ENCODE results near the gene PLD1. TPM values are rescaled to one million over a fixed set of nuclear protein-coding genes. Genes with fewer than 3 reads are reported as not detected.
"Not testable (repeated sequence)": the region's sequence is repeated elsewhere in the genome, so short reads cannot be mapped to it uniquely, and the experiment has no call there.

Gene PLD1
- total RNA-seq, 1 experiment from 2014 or later: 32.5 TPM

GRCh38 chr3:171821044-171821443 lies 10.8 kb upstream of the PLD1 start:
- ChIA-PET POLR2A (ENCODE audit: unreplicated experiment) (no interaction called here), CTCF (no interaction called here)
- 0 out of 2 replicates have a peak, but pooled peaks cover 7% of the 10 kb centered on the region for H3K9me2 ChIP-seq (ENCODE audit: insufficient read depth)
- peaks cover 35% of the 10 kb centered on the region for H3K4me1 ChIP-seq (replicated peaks; ENCODE audit: insufficient read depth)
- intact Hi-C loops (cut with micrococcal nuclease; ENCODE audit: unreplicated experiment): no loop called here
- no peak overlapping the region for H2AFZ ChIP-seq
- H3K4me2 ChIP-seq: no peak overlapping the region
- no peak overlapping the region for H3K4me3 ChIP-seq
- no peaks in the 10 kb centered on the region for H3K79me2 ChIP-seq (ENCODE audit: low read depth)
- no peaks in the 10 kb centered on the region for H4K20me1 ChIP-seq (ENCODE audit: insufficient read depth)
- TF ChIP-seq CTCF (conservative IDR thresholded peaks at IDR 0.05) (no peak), EZH2 (IDR thresholded peaks at IDR 0.05; ENCODE audit: low read depth) (no peak)
- no peak for DNase-seq
- no peak overlapping the region for H3K27ac ChIP-seq
- H3K27me3 ChIP-seq (ENCODE audit: insufficient read depth, low read depth): no peaks in the 10 kb centered on the region
- BruUV-seq (replicated peaks): no TSS peak
- peaks cover 36% of the 10 kb centered on the region for H3F3A ChIP-seq (ENCODE audit: insufficient read depth, low read depth)
- H3K36me3 ChIP-seq (ENCODE audit: low read depth): no peaks in the 10 kb centered on the region
- H3K9me3 ChIP-seq (ENCODE audit: insufficient read depth, low read depth): no peaks in the 10 kb centered on the region

- CTCF ChIA-PET: interaction anchor here (0.6 to 0.7 kb wide), 2 partner anchors 11 to 16 kb away, joined by 3 to 9 read pairs; no protein-coding TSS in a partner anchor
- DNase-seq: no peak
- H3K4me2 ChIP-seq: no peak overlapping the region
- BruUV-seq (replicated peaks): no TSS peak
- no peaks in the 10 kb centered on the region for H3K79me2 ChIP-seq (ENCODE audit: low read depth)
- H3K4me1 ChIP-seq (replicated peaks; ENCODE audit: insufficient read depth): peaks cover 39% of the 10 kb centered on the region
- H3K9me2 ChIP-seq (ENCODE audit: insufficient read depth): 0 out of 2 replicates have a peak, but pooled peaks cover 7% of the 10 kb centered on the region
- H3K27ac ChIP-seq: no peak overlapping the region
- no peaks in the 10 kb centered on the region for H3K36me3 ChIP-seq (ENCODE audit: low read depth)
- TF ChIP-seq EZH2 (IDR thresholded peaks at IDR 0.05; ENCODE audit: low read depth): no peak
- no peak for TF ChIP-seq CTCF (conservative IDR thresholded peaks at IDR 0.05)
- H4K20me1 ChIP-seq (ENCODE audit: insufficient read depth): no peaks in the 10 kb centered on the region
- H3F3A ChIP-seq (ENCODE audit: insufficient read depth, low read depth): peaks cover 27% of the 10 kb centered on the region
- peaks cover 4% of the 10 kb centered on the region; the same call in 1 of the 2 replicates for H3K9me3 ChIP-seq (ENCODE audit: insufficient read depth, low read depth)
- POLR2A ChIA-PET (ENCODE audit: unreplicated experiment): no interaction called here
- no peak overlapping the region for H2AFZ ChIP-seq
- H3K4me3 ChIP-seq: no peak overlapping the region
- intact Hi-C loops (cut with micrococcal nuclease; ENCODE audit: unreplicated experiment): no loop called here
- H3K27me3 ChIP-seq (ENCODE audit: insufficient read depth, low read depth): no peaks in the 10 kb centered on the region
Measured at GRCh38 chr3:171817074-171817800, 7.0 kb upstream of the PLD1 start.

GRCh38 chr3:171815973-171816595 lies 5.8 kb upstream of the PLD1 start:
- intact Hi-C loops (cut with micrococcal nuclease; ENCODE audit: unreplicated experiment): no loop called here
- Histone ChIP-seq H3K4me3 (no peak overlapping the region), H3F3A (ENCODE audit: insufficient read depth, low read depth) (peaks cover 37% of the 10 kb centered on the region), H3K9me3 (ENCODE audit: insufficient read depth, low read depth) (peaks cover 4% of the 10 kb centered on the region; the same call in 1 of the 2 replicates), H3K27me3 (ENCODE audit: insufficient read depth, low read depth) (no peaks in the 10 kb centered on the region), H3K27ac (peak overlapping the region; percentile 70), H2AFZ (0 out of 2 replicates have a peak overlapping the region, but pooled peaks have one; percentile 13), H3K4me2 (peak overlapping the region; percentile 40), H3K79me2 (ENCODE audit: low read depth) (no peaks in the 10 kb centered on the region), H4K20me1 (ENCODE audit: insufficient read depth) (no peaks in the 10 kb centered on the region), H3K9me2 (ENCODE audit: insufficient read depth) (0 out of 2 replicates have a peak, but pooled peaks cover 7% of the 10 kb centered on the region), H3K4me1 (replicated peaks; ENCODE audit: insufficient read depth) (peaks cover 49% of the 10 kb centered on the region), H3K36me3 (ENCODE audit: low read depth) (no peaks in the 10 kb centered on the region)
- ChIA-PET POLR2A (ENCODE audit: unreplicated experiment) (no interaction called here), CTCF (interaction anchor here (0.6 kb wide), 1 partner anchor 17 kb away, joined by 9 read pairs; no protein-coding TSS in a partner anchor)
- peak in 1 of 2 experiments; percentile 90 for DNase-seq
- BruUV-seq (replicated peaks): no TSS peak
- TF ChIP-seq EZH2 (IDR thresholded peaks at IDR 0.05; ENCODE audit: low read depth) (no peak), CTCF (conservative IDR thresholded peaks at IDR 0.05) (no peak)

GRCh38 chr3:171814662-171815061 lies 4.4 kb upstream of the PLD1 start:
- Histone ChIP-seq H3F3A (ENCODE audit: insufficient read depth, low read depth) (peaks cover 50% of the 10 kb centered on the region), H3K4me1 (replicated peaks; ENCODE audit: insufficient read depth) (peaks cover 55% of the 10 kb centered on the region)
- H3K27ac ChIP-seq; H4K20me1 ChIP-seq (ENCODE audit: insufficient read depth); H3K4me3 ChIP-seq; H3K9me2 ChIP-seq (ENCODE audit: insufficient read depth); DNase-seq; H3K36me3 ChIP-seq (ENCODE audit: low read depth); CTCF ChIA-PET; H3K4me2 ChIP-seq; BruUV-seq (replicated peaks); H3K27me3 ChIP-seq (ENCODE audit: insufficient read depth, low read depth); H3K9me3 ChIP-seq (ENCODE audit: insufficient read depth, low read depth); H2AFZ ChIP-seq; H3K79me2 ChIP-seq (ENCODE audit: low read depth); POLR2A ChIA-PET (ENCODE audit: unreplicated experiment): not testable (repeated sequence)
- intact Hi-C loops (cut with micrococcal nuclease; ENCODE audit: unreplicated experiment): loop anchor here (5.0 kb wide), 3 partner anchors 42 to 493 kb away; no protein-coding TSS in a partner anchor

Measured in PC-9 (cell line).